ENCODE measurements around the gene SLU7. TPM values are rescaled to one million over a fixed set of nuclear protein-coding genes. Genes with fewer than 3 reads are reported as not detected.

The SLU7 gene
- total and polyA plus RNA-seq, 2 donors (not counting 3 experiments of a cell fraction or from before 2014, with no cell fraction given): 10.2 to 48.2 TPM

DNA sequence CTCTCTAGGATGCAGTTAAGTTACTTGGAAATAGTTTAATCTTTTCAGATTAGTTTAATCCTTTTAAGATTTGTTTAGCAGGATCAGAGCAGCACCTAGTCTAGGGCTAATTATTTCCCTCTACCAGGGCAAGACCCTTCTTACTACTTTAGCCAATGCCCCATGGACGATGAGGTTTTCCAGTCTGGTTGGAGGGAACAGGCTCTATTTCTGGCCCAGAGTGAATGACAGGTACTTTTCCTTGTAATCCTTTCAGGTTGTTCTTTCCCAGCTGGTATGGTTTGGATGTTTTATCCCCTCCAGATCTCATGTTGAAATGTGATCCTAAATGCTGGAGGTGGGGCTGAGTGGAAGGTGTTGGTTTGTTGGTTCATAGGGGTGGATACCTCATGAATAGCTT, 30.0 kb upstream of the SLU7 start:
- no peak overlapping the region for H3K4me3 ChIP-seq (replicated peaks in 1 of 3; ENCODE audit: insufficient read depth in 1 of 3, low read depth in 1 of 3, low read length in 3 of 3)
- no peaks in the 10 kb centered on the region for H4K20me1 ChIP-seq (replicated peaks; ENCODE audit: control insufficient read depth, extremely low read depth, insufficient read depth, low read length)
- DNase-seq (ENCODE audit: low read depth, low spot score) (no peak), FAIRE-seq (no peak)
- H3K9ac ChIP-seq (replicated peaks; ENCODE audit: extremely low read depth, insufficient read depth, low read length): no peak overlapping the region
- no peaks in the 10 kb centered on the region for H3K36me3 ChIP-seq (ENCODE audit: control insufficient read depth in 2 of 2, extremely low read depth in 1 of 2, insufficient read depth in 2 of 2, low read length in 2 of 2)
- ChIA-PET CTCF (interaction anchor here (1.5 to 3.4 kb wide), 2 partner anchors 10 to 12 kb away, joined by 4 to 18 read pairs; no protein-coding TSS in a partner anchor), POLR2A (interaction anchor here (1.1 kb wide), 1 partner anchor 15 kb away, joined by 3 read pairs; no protein-coding TSS in a partner anchor)
- H3K4me2 ChIP-seq (ENCODE audit: insufficient read depth, low read length): no peak overlapping the region
- no peaks in the 10 kb centered on the region for H3K9me1 ChIP-seq (replicated peaks; ENCODE audit: control insufficient read depth, extremely low read depth, insufficient read depth, low read length)
- dilution Hi-C loops (cut with MboI; ENCODE audit: extremely low pct_ligation_motif_present, low sequenced_read_pairs): no loop called here
- H3K27ac ChIP-seq (ENCODE audit: insufficient read depth, low read depth, low read length): no peak overlapping the region
- peaks cover 39% of the 10 kb centered on the region for H3K4me1 ChIP-seq (ENCODE audit: control insufficient read depth, extremely low read depth, insufficient read depth, low read length)
- no peaks in the 10 kb centered on the region for H3K9me3 ChIP-seq (replicated peaks; ENCODE audit: control insufficient read depth, insufficient read depth, low read length)
- TF ChIP-seq, protein P1, sequence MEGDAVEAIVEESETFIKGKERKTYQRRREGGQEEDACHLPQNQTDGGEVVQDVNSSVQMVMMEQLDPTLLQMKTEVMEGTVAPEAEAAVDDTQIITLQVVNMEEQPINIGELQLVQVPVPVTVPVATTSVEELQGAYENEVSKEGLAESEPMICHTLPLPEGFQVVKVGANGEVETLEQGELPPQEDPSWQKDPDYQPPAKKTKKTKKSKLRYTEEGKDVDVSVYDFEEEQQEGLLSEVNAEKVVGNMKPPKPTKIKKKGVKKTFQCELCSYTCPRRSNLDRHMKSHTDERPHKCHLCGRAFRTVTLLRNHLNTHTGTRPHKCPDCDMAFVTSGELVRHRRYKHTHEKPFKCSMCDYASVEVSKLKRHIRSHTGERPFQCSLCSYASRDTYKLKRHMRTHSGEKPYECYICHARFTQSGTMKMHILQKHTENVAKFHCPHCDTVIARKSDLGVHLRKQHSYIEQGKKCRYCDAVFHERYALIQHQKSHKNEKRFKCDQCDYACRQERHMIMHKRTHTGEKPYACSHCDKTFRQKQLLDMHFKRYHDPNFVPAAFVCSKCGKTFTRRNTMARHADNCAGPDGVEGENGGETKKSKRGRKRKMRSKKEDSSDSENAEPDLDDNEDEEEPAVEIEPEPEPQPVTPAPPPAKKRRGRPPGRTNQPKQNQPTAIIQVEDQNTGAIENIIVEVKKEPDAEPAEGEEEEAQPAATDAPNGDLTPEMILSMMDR (IDR thresholded peaks at IDR 0.05; ENCODE audit: extremely low read depth in 1 of 2, insufficient read depth in 1 of 2, low read depth in 1 of 2, low read length in 2 of 2): no peak
- TF ChIP-seq FOS (IDR thresholded peaks at IDR 0.05; ENCODE audit: borderline replicate concordance, insufficient read depth, low read length): no peak
- no peaks in the 10 kb centered on the region for H3K27me3 ChIP-seq (ENCODE audit: control insufficient read depth in 2 of 2, insufficient read depth in 2 of 2, low read length in 2 of 2)
- BruUV-seq (replicated peaks): no TSS peak
- no peak overlapping the region for H2AFZ ChIP-seq (ENCODE audit: low read depth, low read length)
- H3K79me2 ChIP-seq (ENCODE audit: control insufficient read depth, insufficient read depth, low read length): no peaks in the 10 kb centered on the region
- intact Hi-C loops (cut with micrococcal nuclease): no loop called here

DNA sequence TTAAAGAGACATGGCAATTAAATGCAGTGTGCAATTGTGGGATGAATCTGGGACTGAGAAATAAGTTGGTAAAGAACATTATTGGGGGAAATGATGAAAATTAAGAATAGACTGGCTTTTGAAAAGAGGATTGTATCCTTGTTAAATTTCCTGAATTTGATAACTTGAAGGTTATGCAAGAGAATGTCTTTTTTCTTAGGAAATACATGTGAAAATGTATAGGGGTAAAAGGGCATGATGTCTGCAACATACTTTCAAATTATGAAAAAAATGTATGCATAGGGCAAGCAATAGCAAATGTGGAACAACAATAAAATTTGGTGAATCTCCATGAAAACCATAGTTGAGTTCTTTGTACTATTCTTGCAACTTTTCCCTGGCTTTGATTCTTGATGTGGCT, 26.9 kb upstream of the SLU7 start:
- intact Hi-C loops (cut with micrococcal nuclease): no loop called here
- no peak overlapping the region for H3K4me3 ChIP-seq (replicated peaks in 1 of 3; ENCODE audit: insufficient read depth in 1 of 3, low read depth in 1 of 3, low read length in 3 of 3)
- FAIRE-seq: no peak

More for the DNA sequence above, 26.9 kb upstream of the SLU7 start:
- no peaks in the 10 kb centered on the region for H3K9me1 ChIP-seq (replicated peaks; ENCODE audit: control insufficient read depth, extremely low read depth, insufficient read depth, low read length)
- dilution Hi-C loops (cut with MboI; ENCODE audit: extremely low pct_ligation_motif_present, low sequenced_read_pairs): no loop called here
- H3K4me1 ChIP-seq (ENCODE audit: control insufficient read depth, extremely low read depth, insufficient read depth, low read length): peaks cover 12% of the 10 kb centered on the region
- no TSS peak for BruUV-seq (replicated peaks)
- no peak for DNase-seq (ENCODE audit: low read depth, low spot score)
- H2AFZ ChIP-seq (ENCODE audit: low read depth, low read length): no peak overlapping the region
- ChIA-PET CTCF (no interaction called here), POLR2A (no interaction called here)
- H3K79me2 ChIP-seq (ENCODE audit: control insufficient read depth, insufficient read depth, low read length): no peaks in the 10 kb centered on the region
- no peaks in the 10 kb centered on the region for H3K27me3 ChIP-seq (ENCODE audit: control insufficient read depth in 2 of 2, insufficient read depth in 2 of 2, low read length in 2 of 2)
- H3K9ac ChIP-seq (replicated peaks; ENCODE audit: extremely low read depth, insufficient read depth, low read length): no peak overlapping the region
- no peaks in the 10 kb centered on the region for H4K20me1 ChIP-seq (replicated peaks; ENCODE audit: control insufficient read depth, extremely low read depth, insufficient read depth, low read length)
- no peak overlapping the region for H3K27ac ChIP-seq (ENCODE audit: insufficient read depth, low read depth, low read length)
- TF ChIP-seq POLR2AphosphoS5 (IDR thresholded peaks at IDR 0.05; ENCODE audit: insufficient read depth, low read depth, low read length): no peak
- no peak for TF ChIP-seq FOS (IDR thresholded peaks at IDR 0.05; ENCODE audit: borderline replicate concordance, insufficient read depth, low read length)
- TF ChIP-seq MYC (IDR thresholded peaks at IDR 0.05; ENCODE audit: low read depth, low read length): no peak
- H3K36me3 ChIP-seq (ENCODE audit: control insufficient read depth in 2 of 2, extremely low read depth in 1 of 2, insufficient read depth in 2 of 2, low read length in 2 of 2): no peaks in the 10 kb centered on the region
- no peaks in the 10 kb centered on the region for H3K9me3 ChIP-seq (replicated peaks; ENCODE audit: control insufficient read depth, insufficient read depth, low read length)
- no peak overlapping the region for H3K4me2 ChIP-seq (ENCODE audit: insufficient read depth, low read length)
